ENCODE results near the gene ZNF691.
"Not testable (repeated sequence)": the region's sequence is repeated elsewhere in the genome, so short reads cannot be mapped to it uniquely, and the experiment has no call there.

ZNF691 gene

GRCh38 chr1:42860339-42861013 is 14.1 kb downstream of the ZNF691 start:
- Histone ChIP-seq H3K4me3 (ENCODE audit: severe bottlenecking) (no peak overlapping the region), H3K27me3 (ENCODE audit: insufficient read depth, poor library complexity, severe bottlenecking) (no peaks in the 10 kb centered on the region), H3K4me1 (ENCODE audit: insufficient read depth, poor library complexity, severe bottlenecking) (no peaks in the 10 kb centered on the region), H3K9me3 (ENCODE audit: severe bottlenecking) (peaks cover 2% of the 10 kb centered on the region), H3K27ac (ENCODE audit: poor library complexity, severe bottlenecking) (no peak overlapping the region), H3K36me3 (ENCODE audit: low read depth) (no peaks in the 10 kb centered on the region)
- TF ChIP-seq CTCF (IDR thresholded peaks at IDR 0.05; ENCODE audit: poor library complexity, severe bottlenecking) = no peak
- DNase-seq (ENCODE audit: low spot score) (no peak), ATAC-seq (ENCODE audit: low read depth) (no peak)

GRCh38 chr1:42861014-42861399 is 14.6 kb downstream of the ZNF691 start:
- H3K27ac ChIP-seq (ENCODE audit: poor library complexity, severe bottlenecking) = no peak overlapping the region
- peaks cover 2% of the 10 kb centered on the region for H3K9me3 ChIP-seq (ENCODE audit: severe bottlenecking)
- H3K4me1 ChIP-seq (ENCODE audit: insufficient read depth, poor library complexity, severe bottlenecking) = no peaks in the 10 kb centered on the region
- H3K36me3 ChIP-seq (ENCODE audit: low read depth) = no peaks in the 10 kb centered on the region
- ATAC-seq (ENCODE audit: low read depth) (no peak), DNase-seq (ENCODE audit: low spot score) (no peak)
- no peak overlapping the region for H3K4me3 ChIP-seq (ENCODE audit: severe bottlenecking)
- H3K27me3 ChIP-seq (ENCODE audit: insufficient read depth, poor library complexity, severe bottlenecking) = no peaks in the 10 kb centered on the region
- TF ChIP-seq CTCF (IDR thresholded peaks at IDR 0.05; ENCODE audit: poor library complexity, severe bottlenecking) = no peak

- Histone ChIP-seq H3K36me3 (ENCODE audit: low read depth) (no peaks in the 10 kb centered on the region), H3K4me1 (ENCODE audit: insufficient read depth, poor library complexity, severe bottlenecking) (no peaks in the 10 kb centered on the region), H3K27me3 (ENCODE audit: insufficient read depth, poor library complexity, severe bottlenecking) (no peaks in the 10 kb centered on the region), H3K27ac (ENCODE audit: poor library complexity, severe bottlenecking) (no peak overlapping the region), H3K4me3 (ENCODE audit: severe bottlenecking) (no peak overlapping the region), H3K9me3 (ENCODE audit: severe bottlenecking) (no peaks in the 10 kb centered on the region)
- TF ChIP-seq CTCF (IDR thresholded peaks at IDR 0.05; ENCODE audit: poor library complexity, severe bottlenecking) = no peak
- ATAC-seq (ENCODE audit: low read depth) (no peak), DNase-seq (ENCODE audit: low spot score) (no peak)
These were observed 20.1 kb downstream of the ZNF691 start for GRCh38 chr1:42866549-42866948.

GRCh38 chr1:42868466-42868865 is 22.1 kb downstream of the ZNF691 start:
- not testable (repeated sequence) for ATAC-seq (ENCODE audit: low read depth)

GRCh38 chr1:42869254-42869653 is 22.8 kb downstream of the ZNF691 start:
- not testable (repeated sequence) for H3K4me1 ChIP-seq (ENCODE audit: insufficient read depth, poor library complexity, severe bottlenecking); H3K4me3 ChIP-seq (ENCODE audit: severe bottlenecking); DNase-seq (ENCODE audit: low spot score); H3K27ac ChIP-seq (ENCODE audit: poor library complexity, severe bottlenecking); ATAC-seq (ENCODE audit: low read depth); H3K27me3 ChIP-seq (ENCODE audit: insufficient read depth, poor library complexity, severe bottlenecking); H3K9me3 ChIP-seq (ENCODE audit: severe bottlenecking); H3K36me3 ChIP-seq (ENCODE audit: low read depth)

More at GRCh38 chr1:42868466-42868865, 22.1 kb downstream of the ZNF691 start:
- not testable (repeated sequence) for H3K27ac ChIP-seq (ENCODE audit: poor library complexity, severe bottlenecking); H3K4me3 ChIP-seq (ENCODE audit: severe bottlenecking); H3K27me3 ChIP-seq (ENCODE audit: insufficient read depth, poor library complexity, severe bottlenecking); H3K4me1 ChIP-seq (ENCODE audit: insufficient read depth, poor library complexity, severe bottlenecking); DNase-seq (ENCODE audit: low spot score); H3K36me3 ChIP-seq (ENCODE audit: low read depth); H3K9me3 ChIP-seq (ENCODE audit: severe bottlenecking)

GRCh38 chr1:42869751-42870150 is 23.3 kb downstream of the ZNF691 start:
- not testable (repeated sequence) for DNase-seq (ENCODE audit: low spot score); H3K36me3 ChIP-seq (ENCODE audit: low read depth); H3K9me3 ChIP-seq (ENCODE audit: severe bottlenecking); H3K4me3 ChIP-seq (ENCODE audit: severe bottlenecking); ATAC-seq (ENCODE audit: low read depth); H3K4me1 ChIP-seq (ENCODE audit: insufficient read depth, poor library complexity, severe bottlenecking); H3K27ac ChIP-seq (ENCODE audit: poor library complexity, severe bottlenecking); H3K27me3 ChIP-seq (ENCODE audit: insufficient read depth, poor library complexity, severe bottlenecking)

GRCh38 chr1:42873108-42873507 is 26.7 kb downstream of the ZNF691 start:
- not testable (repeated sequence) for H3K27me3 ChIP-seq (ENCODE audit: insufficient read depth, poor library complexity, severe bottlenecking); DNase-seq (ENCODE audit: low spot score); H3K4me1 ChIP-seq (ENCODE audit: insufficient read depth, poor library complexity, severe bottlenecking); ATAC-seq (ENCODE audit: low read depth); H3K36me3 ChIP-seq (ENCODE audit: low read depth); H3K9me3 ChIP-seq (ENCODE audit: severe bottlenecking); H3K4me3 ChIP-seq (ENCODE audit: severe bottlenecking); H3K27ac ChIP-seq (ENCODE audit: poor library complexity, severe bottlenecking)

All from RWPE2 (cell line).